AG10803 (cell line): ENCODE results near the gene KCNJ2.

Source experiments
- DNase-seq: peaks from one replicate; pipeline ENCODE4 v3.0.0; 2010; ENCODE audit warnings: low read depth
- H3K4me3 ChIP-seq: 2 replicates; pipeline ENCODE4 v1.5.1; 2011; ENCODE audit warnings: mild to moderate bottlenecking, low read length, control low read depth
- TF ChIP-seq, protein P1 (sequence below): conservative IDR thresholded peaks from 2 replicates; pipeline ENCODE4 v1.5.1; 2011; ENCODE audit warnings: mild to moderate bottlenecking, low read length, control low read depth, inconsistent platforms

Gene KCNJ2

DNA sequence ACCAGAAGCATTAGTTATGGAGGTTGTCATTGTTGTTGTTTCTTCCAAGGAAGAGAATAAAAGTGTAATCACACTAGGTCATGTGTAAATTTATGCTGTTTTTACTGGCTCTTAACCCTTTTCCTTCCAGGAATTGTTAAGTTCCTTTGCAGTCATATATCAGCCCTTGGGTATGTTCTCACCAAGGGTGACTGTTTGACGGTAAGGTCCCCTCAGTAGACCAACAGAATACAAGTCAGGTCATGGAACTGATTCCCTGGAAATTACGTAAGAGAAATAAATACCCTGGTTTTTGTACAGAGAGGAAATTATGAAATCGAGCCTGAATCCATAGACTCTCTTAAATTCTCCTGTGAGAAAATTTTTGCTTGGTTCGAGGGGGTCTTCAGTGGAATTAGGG lies 11.2 kb upstream of the KCNJ2 start:
- TF ChIP-seq, protein P1, sequence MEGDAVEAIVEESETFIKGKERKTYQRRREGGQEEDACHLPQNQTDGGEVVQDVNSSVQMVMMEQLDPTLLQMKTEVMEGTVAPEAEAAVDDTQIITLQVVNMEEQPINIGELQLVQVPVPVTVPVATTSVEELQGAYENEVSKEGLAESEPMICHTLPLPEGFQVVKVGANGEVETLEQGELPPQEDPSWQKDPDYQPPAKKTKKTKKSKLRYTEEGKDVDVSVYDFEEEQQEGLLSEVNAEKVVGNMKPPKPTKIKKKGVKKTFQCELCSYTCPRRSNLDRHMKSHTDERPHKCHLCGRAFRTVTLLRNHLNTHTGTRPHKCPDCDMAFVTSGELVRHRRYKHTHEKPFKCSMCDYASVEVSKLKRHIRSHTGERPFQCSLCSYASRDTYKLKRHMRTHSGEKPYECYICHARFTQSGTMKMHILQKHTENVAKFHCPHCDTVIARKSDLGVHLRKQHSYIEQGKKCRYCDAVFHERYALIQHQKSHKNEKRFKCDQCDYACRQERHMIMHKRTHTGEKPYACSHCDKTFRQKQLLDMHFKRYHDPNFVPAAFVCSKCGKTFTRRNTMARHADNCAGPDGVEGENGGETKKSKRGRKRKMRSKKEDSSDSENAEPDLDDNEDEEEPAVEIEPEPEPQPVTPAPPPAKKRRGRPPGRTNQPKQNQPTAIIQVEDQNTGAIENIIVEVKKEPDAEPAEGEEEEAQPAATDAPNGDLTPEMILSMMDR: no peak

DNA sequence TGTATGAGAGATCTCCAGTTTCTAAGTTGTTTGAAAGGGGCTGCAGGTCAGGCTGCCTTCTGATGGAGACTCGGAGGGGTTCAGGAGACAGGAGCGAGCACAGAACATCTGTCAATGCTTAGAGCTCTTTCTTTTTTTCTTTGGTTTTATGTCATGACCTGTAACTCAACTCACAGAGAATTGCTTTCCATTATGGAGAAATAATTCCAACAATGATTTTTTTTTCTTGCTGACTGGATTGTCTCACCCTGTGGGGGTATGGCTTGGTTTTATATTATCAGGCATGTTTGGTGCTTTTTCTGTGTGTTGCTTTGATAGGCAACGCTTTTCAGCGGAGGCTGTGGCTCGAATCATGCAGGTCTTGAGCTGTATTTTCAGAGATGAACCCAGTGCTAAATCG lies 10.7 kb upstream of the KCNJ2 start:
- no peak for DNase-seq
- H3K4me3 ChIP-seq: no peak overlapping the region
- TF ChIP-seq, protein P1: no peak

More for the DNA sequence above, 11.2 kb upstream of the KCNJ2 start:
- no peak overlapping the region for H3K4me3 ChIP-seq
- DNase-seq: no peak

DNA sequence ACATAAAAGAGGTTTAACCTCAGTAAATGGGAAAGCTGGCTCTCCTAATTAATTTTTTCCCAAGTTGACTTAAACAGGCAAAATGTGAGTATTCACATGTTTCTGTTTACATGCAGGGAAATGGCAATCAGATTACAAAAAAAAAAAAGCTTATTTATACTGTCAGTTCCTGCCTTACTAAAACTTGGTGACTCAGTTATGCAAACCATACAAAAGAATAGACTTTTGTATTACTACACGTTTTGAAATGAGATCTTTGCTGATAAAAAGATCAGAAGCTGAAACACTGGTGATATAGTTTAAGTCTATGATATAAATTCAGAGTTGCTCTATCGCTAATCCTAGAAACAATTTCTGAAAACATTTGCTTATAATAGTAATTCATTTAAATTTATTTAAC lies 9.4 kb upstream of the KCNJ2 start:
- H3K4me3 ChIP-seq: no peak overlapping the region
- DNase-seq: no peak
- TF ChIP-seq, protein P1: no peak

DNA sequence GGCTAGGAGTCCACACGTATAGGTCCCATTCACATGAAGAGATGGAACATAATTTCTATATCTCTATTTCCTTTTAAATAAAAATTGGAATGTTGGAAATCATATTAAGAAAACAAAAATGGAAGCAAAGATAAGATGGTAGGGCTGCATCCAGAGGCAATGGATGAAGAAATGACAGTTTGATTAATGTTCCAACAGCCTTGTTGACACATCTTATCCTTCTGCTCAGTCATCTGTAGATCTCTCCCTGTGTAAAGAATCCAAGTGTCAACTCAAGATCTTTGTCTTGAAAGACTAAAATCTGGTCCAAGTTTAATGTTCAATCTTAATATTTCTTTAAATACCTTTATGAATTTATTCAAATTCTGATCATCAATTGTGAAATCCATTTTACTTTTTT lies 7.8 kb upstream of the KCNJ2 start:
- DNase-seq: no peak
- no peak overlapping the region for H3K4me3 ChIP-seq
- TF ChIP-seq, protein P1: no peak

DNA sequence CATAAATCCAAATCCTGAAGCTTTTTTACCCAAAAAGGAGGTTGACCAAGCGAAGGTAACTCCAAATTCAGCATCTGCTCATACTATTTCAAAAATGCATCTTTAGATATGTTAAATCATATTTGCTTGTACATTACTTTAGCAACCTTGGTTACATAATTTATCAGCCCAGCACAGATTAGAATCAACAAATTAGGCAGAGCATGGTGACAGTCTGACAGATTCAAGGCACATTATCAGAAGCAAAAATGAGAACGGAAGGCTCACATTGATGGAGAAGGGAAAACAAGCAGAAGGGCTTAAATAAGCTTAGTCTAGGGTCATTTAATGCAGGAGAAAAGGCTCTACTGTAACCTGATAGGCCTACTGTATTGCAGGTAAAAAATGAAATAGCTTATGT lies 3.9 kb upstream of the KCNJ2 start:
- TF ChIP-seq, protein P1: no peak
- H3K4me3 ChIP-seq: no peak overlapping the region
- no peak for DNase-seq

DNA sequence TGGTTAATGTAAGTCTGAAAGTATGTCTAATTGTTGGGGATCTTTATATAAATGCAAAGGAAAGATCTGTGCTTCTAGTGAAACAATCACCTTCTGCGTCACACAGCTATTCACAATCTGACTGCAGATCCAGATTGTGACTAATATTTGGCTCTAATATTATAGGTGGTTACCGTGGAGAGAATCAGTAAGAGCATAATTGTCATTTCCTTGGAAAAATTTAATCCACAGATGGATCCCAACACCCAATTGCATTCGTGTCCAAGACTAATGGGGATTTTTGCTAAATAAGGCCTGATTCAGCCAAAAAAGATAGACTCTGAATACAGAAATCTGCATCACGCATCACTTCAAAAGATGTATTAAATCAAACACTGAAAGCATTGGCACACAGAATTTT lies 2.7 kb upstream of the KCNJ2 start:
- TF ChIP-seq, protein P1: no peak
- H3K4me3 ChIP-seq: no peak overlapping the region
- no peak for DNase-seq

DNA sequence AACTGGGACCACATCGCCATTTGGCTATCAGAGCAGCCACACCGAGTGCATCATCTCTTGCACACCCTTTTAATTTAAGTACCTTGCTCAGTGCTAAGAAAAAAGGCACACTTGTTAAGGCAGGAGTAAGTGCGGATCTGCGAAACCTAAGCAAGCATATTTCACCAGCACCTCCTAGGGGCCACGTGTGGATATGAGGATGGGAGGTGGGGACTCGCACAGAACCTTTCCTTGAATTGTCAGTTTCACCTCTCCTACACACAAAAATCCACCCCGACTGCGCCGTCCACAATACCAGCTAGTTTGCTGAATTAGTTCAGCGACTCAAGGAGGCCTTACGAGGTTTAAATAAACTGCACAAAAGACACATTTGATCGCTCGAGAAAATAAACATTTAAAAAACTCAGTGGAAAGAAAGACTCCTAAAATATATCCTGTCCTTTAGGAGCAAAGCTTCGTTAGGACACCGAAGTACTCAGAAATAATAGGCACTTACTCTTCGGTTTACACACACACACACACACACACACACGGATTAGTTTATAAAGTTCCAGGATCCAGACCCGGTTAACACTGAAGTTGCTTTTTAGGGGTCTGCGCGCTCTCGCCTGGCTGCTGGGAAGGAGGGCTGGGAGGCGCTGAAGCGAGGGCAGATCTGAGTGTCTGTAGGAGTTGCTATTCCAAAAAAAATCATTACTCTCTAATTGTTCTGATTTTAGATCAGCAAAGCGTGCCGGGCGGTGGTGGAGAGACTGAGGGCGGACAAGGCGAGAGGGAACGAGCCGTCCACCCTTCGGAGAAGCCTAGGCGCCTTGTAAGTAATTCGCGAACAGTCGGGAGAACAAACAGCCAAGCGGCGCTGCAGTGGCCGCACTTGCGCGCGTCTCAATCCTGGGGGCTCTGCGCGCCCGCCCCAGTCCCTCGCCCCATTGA lies 1.0 kb upstream of the KCNJ2 start:
- DNase-seq: peak; percentile 70
- peak overlapping the region; percentile 64 for H3K4me3 ChIP-seq
- TF ChIP-seq, protein P1: peak; percentile 86
